ENCODE data around the gene C5. TPM values are rescaled to one million over a fixed set of nuclear protein-coding genes. Genes with fewer than 3 reads are reported as not detected.

Gene C5
- total RNA-seq, 1 experiment from 2014 or later, result 0.66 TPM

DNA sequence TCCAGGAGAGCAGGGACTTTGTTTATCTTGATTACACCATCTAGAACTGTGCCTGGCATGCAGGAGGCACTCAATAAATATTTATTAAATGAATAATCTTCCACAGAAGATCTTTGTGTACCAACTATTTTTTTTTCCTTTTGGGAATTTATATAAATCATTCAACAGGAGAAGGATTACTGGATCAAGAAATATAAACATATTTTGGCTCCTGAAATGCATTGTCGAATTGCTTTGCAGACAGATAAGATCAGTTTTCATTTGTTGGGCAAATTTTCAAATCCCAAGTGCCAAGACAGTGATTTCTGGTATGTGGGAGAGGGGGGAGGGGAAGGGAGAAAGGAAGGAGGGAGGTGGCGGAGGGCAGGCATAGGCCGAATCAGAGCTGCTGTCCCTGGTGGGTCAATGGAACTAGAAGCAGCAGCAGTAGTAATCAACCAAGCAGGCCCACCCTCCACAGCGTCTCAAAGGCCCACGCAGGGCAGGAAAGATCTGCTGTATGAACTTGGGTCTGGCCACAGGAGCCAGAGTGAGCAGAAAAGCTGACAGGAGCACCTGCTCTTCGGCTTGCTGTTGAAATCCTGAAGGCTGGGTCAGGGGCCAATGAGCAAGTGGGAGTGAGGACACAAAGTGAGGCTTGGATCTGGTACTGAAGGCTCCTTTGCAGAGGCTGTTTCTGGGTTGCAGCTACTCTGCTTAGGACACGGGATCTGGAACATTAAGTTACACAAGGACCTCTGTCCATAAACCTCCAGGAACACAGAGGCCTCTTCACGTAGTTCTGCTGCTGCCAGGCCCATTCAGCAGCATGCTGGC is 107.7 kb downstream of the C5 start:
- no peak for ATAC-seq
- no peaks in the 10 kb centered on the region for H4K20me1 ChIP-seq (ENCODE audit: insufficient read depth)
- no peaks in the 10 kb centered on the region for H3K9me3 ChIP-seq (ENCODE audit: control insufficient read depth in 1 of 2, insufficient read depth in 1 of 2, low read depth in 1 of 2, low read length in 2 of 2)
- RAD21 ChIA-PET (ENCODE audit: low non-redundant PET in 1 of 2, low total read pairs in 2 of 2, uncharacterized antibody in 2 of 2, unreplicated experiment in 2 of 2), result no interaction called here
- intact Hi-C loops (cut with micrococcal nuclease), result loop anchor here (10.0 kb wide), 1 partner anchor 62 kb away; no protein-coding TSS in a partner anchor
- H3K27me3 ChIP-seq (ENCODE audit: insufficient read depth, low read length), result no peaks in the 10 kb centered on the region
- no peaks in the 10 kb centered on the region for H3K36me3 ChIP-seq (ENCODE audit: control insufficient read depth in 1 of 2, insufficient read depth in 2 of 2, low read length in 2 of 2)
- no peak overlapping the region for H3K4me3 ChIP-seq (replicated peaks in 1 of 2; ENCODE audit: low read depth in 1 of 2, low read length in 2 of 2)
- no peaks in the 10 kb centered on the region for H3K9me2 ChIP-seq (ENCODE audit: insufficient read depth)
- H3K4me2 ChIP-seq (ENCODE audit: low read length), result no peak overlapping the region
- DNase-seq (ENCODE audit: low read depth, low spot score), result no peak
- no peaks in the 10 kb centered on the region for H3K79me2 ChIP-seq (ENCODE audit: insufficient read depth, low read length)
- no peak overlapping the region for H3K9ac ChIP-seq (ENCODE audit: low read length)
- BruUV-seq (replicated peaks), result no TSS peak
- no peak overlapping the region for H2AFZ ChIP-seq (ENCODE audit: low read depth, low read length, poor library complexity, severe bottlenecking)
- CTCF ChIA-PET, result interaction anchor here (1.1 kb wide), 1 partner anchor 69 kb away, joined by 3 read pairs; no protein-coding TSS in a partner anchor
- no peak for TF ChIP-seq RAD21 (IDR thresholded peaks at IDR 0.05; ENCODE audit: low read depth)
- TF ChIP-seq, protein P1, sequence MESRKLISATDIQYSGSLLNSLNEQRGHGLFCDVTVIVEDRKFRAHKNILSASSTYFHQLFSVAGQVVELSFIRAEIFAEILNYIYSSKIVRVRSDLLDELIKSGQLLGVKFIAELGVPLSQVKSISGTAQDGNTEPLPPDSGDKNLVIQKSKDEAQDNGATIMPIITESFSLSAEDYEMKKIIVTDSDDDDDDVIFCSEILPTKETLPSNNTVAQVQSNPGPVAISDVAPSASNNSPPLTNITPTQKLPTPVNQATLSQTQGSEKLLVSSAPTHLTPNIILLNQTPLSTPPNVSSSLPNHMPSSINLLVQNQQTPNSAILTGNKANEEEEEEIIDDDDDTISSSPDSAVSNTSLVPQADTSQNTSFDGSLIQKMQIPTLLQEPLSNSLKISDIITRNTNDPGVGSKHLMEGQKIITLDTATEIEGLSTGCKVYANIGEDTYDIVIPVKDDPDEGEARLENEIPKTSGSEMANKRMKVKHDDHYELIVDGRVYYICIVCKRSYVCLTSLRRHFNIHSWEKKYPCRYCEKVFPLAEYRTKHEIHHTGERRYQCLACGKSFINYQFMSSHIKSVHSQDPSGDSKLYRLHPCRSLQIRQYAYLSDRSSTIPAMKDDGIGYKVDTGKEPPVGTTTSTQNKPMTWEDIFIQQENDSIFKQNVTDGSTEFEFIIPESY (IDR thresholded peaks at IDR 0.05; ENCODE audit: extremely low read depth, insufficient replicate concordance, low read length), result no peak
- TF ChIP-seq POLR2AphosphoS5 (IDR thresholded peaks at IDR 0.05; ENCODE audit: low read depth, low read length), result no peak
- TF ChIP-seq ZFX (IDR thresholded peaks at IDR 0.05), result no peak
- TF ChIP-seq EZH2 (IDR thresholded peaks at IDR 0.05), result no peak
- TF ChIP-seq POLR2A (IDR thresholded peaks at IDR 0.05; ENCODE audit: borderline replicate concordance, extremely low read depth, insufficient read depth, insufficient read length), result no peak
- TF ChIP-seq EZH2phosphoT487 (IDR thresholded peaks at IDR 0.05; ENCODE audit: borderline replicate concordance), result no peak
- no peak for TF ChIP-seq FOSL1 (IDR thresholded peaks at IDR 0.05; ENCODE audit: low read depth)
- no peak for TF ChIP-seq ELF1 (IDR thresholded peaks at IDR 0.05; ENCODE audit: borderline replicate concordance, low read depth)
- no peak for TF ChIP-seq SIN3A (IDR thresholded peaks at IDR 0.05; ENCODE audit: low read depth)
- POLR2A ChIA-PET, result no interaction called here
- no peaks in the 10 kb centered on the region for H3K4me1 ChIP-seq (ENCODE audit: control insufficient read depth in 1 of 2, insufficient read depth in 2 of 2, low read length in 2 of 2)
- H3K27ac ChIP-seq (ENCODE audit: low read depth, low read length), result no peak overlapping the region

Measured in HCT116 (cell line).